Fibroblast of lung (primary cell): Measurements from ENCODE around the gene CARD14.

ENCODE experiments used
- CTCF ChIP-seq, 2 donors: IDR thresholded peaks in 1 of 2; conservative IDR thresholded peaks in 1 of 2; 1 replicate in 1 of 2; 2 replicates in 1 of 2; pipeline ENCODE4 v1.5.1; 2011 to 2012; ENCODE audit warnings: low read length in 2 of 2, control low read depth in 1 of 2, inconsistent platforms in 1 of 2, low read depth in 1 of 2, mild to moderate bottlenecking in 1 of 2
- EZH2 ChIP-seq: IDR thresholded peaks from 2 replicates; pipeline ENCODE4 v1.5.1; 2012; ENCODE audit warnings: low read length, control low read depth, mild to moderate bottlenecking; ENCODE audit errors: missing control alignments

- TF ChIP-seq EZH2, result no peak
- no peak for TF ChIP-seq CTCF (conservative IDR thresholded peaks at IDR 0.05 in 1 of 2, IDR thresholded peaks at IDR 0.05 in 1 of 2; ENCODE audit: low read depth in 1 of 2, low read length in 2 of 2)
These were observed 10.4 kb downstream of the CARD14 start for GRCh38 chr17:80180192-80180591.
